HepG2 (cell line): ENCODE data around the gene ABCD1. TPM values are rescaled to one million over a fixed set of nuclear protein-coding genes. Genes with fewer than 3 reads are reported as not detected.

Source experiments
- ATAC-seq: fragments of 200-7000 bp; cut with Tn5 transposase; 3 replicates; pipeline ENCODE4 v1.9.1; 2020; ENCODE audit warnings: mild to moderate bottlenecking, moderate library complexity
- BruUV-seq: library from RNA; stranded (reverse); fragments of 400-500 nt; replicated peaks from 2 replicates; lab custom pipeline; 2021; lab: Mats Ljungman, UMichigan
- CTCF ChIA-PET: fragments of 300-600 bp; formaldehyde crosslinking; extraction: SDS; loops from one replicate; lab custom pipeline; 2021; ENCODE audit warnings: low total read pairs, inconsistent platforms, low intra/inter-chr PET ratio; lab: Yijun Ruan, JAX
- POLR2A ChIA-PET: fragments of 350-600 bp; sonication (Branson Sonifier 250); formaldehyde crosslinking; loops from one replicate; lab custom pipeline; 2020; ENCODE audit warnings: antibody characterized with exemption, inconsistent platforms; lab: Yijun Ruan, JAX
- DNase-seq: peaks from one replicate; pipeline ENCODE4 v3.0.0-alpha.2; 2015; ENCODE audit warnings: low spot score
- FAIRE-seq: peaks from 3 replicates; lab custom pipeline; 2011; peaks lifted over from hg19 to GRCh38; lab: Jason Lieb, UNC
- H2AFZ ChIP-seq: one replicate; pipeline ENCODE4 v1.6.1; 2011; ENCODE audit warnings: low read length, inconsistent platforms
- H3K27ac ChIP-seq: fragments of 300-600 bp; 3 replicates; pipeline ENCODE4 v1.8.0; 2011; ENCODE audit warnings: mixed run types, mild to moderate bottlenecking, mixed read lengths, low read length, inconsistent platforms; ENCODE audit not compliant: insufficient read depth; ENCODE audit errors: extremely low read length
- H3K27me3 ChIP-seq, 2 experiments: fragments of 200-600 bp in 1 of 2; 2 replicates in 1 of 2; 3 replicates in 1 of 2; pipeline versions ENCODE4 v1.6.0 to v1.8.0; 2011; ENCODE audit warnings: low read length in 2 of 2, mild to moderate bottlenecking in 2 of 2, moderate library complexity in 2 of 2, inconsistent platforms in 1 of 2; ENCODE audit not compliant: insufficient read depth in 2 of 2, control insufficient read depth in 1 of 2
- H3K36me3 ChIP-seq, 2 experiments: fragments of 200-600 bp in 1 of 2; replicated peaks in 1 of 2; 2 replicates in 1 of 2; 3 replicates in 1 of 2; pipeline versions ENCODE4 v1.5.1 to v1.8.0; 2011; ENCODE audit warnings: low read length in 2 of 2, inconsistent platforms in 1 of 2; ENCODE audit not compliant: insufficient read depth in 2 of 2, control insufficient read depth in 1 of 2
- H3K4me1 ChIP-seq: 2 replicates; pipeline ENCODE4 v1.5.1; 2012; ENCODE audit warnings: low read length, inconsistent platforms; ENCODE audit not compliant: insufficient read depth
- H3K4me2 ChIP-seq: 2 replicates; pipeline ENCODE4 v1.6.0; 2011; ENCODE audit warnings: low read depth, low read length, inconsistent platforms
- H3K4me3 ChIP-seq, 3 experiments: fragments of 200-600 bp in 1 of 3; sonication (generic), shearing (Covaris generic) in 1 of 3; replicated peaks in 1 of 3; 2 replicates each; pipeline ENCODE4 v1.5.1; 2011 to 2016; ENCODE audit warnings: low read length in 3 of 3, inconsistent platforms in 2 of 3, low read depth in 2 of 3, mild to moderate bottlenecking in 2 of 3, control low read depth in 1 of 3, mixed read lengths in 1 of 3; ENCODE audit not compliant: insufficient read depth in 1 of 3
- H3K79me2 ChIP-seq: one replicate; pipeline ENCODE4 v1.6.1; 2011; ENCODE audit warnings: low read length, inconsistent platforms; ENCODE audit not compliant: insufficient read depth
- H3K9ac ChIP-seq: 2 replicates; pipeline ENCODE4 v1.6.0; 2011; ENCODE audit warnings: mild to moderate bottlenecking, low read depth, low read length, inconsistent platforms; ENCODE audit not compliant: insufficient read depth
- H3K9me3 ChIP-seq: 2 replicates; pipeline ENCODE4 v1.5.1; 2012; ENCODE audit warnings: mild to moderate bottlenecking, low read length
- H4K20me1 ChIP-seq: 2 replicates; pipeline ENCODE4 v1.6.0; 2011; ENCODE audit warnings: inconsistent platforms, mild to moderate bottlenecking, low read length, moderate library complexity; ENCODE audit not compliant: insufficient read depth
- ETV5 ChIP-seq: IDR thresholded peaks from 2 replicates; pipeline ENCODE4 v1.6.1; 2018; ENCODE audit warnings: missing biosample characterization, missing genetic modification reagents, inconsistent platforms, borderline replicate concordance
- GATA4 ChIP-seq: sonication (generic); IDR thresholded peaks from 2 replicates; pipeline ENCODE4 v1.6.1; 2016; ENCODE audit warnings: antibody characterized with exemption, low read depth, borderline replicate concordance
- HNF4A ChIP-seq: sonication (generic); formaldehyde crosslinking; IDR thresholded peaks from 2 replicates; pipeline ENCODE4 v1.4.0; 2020; ENCODE audit warnings: missing genetic modification reagents
- HNF4G ChIP-seq, 2 experiments: sonication (generic) in 1 of 2; formaldehyde crosslinking in 1 of 2; IDR thresholded peaks; 2 replicates each; pipeline versions ENCODE4 v1.4.0 to v1.6.1; 2011 to 2020; ENCODE audit warnings: borderline replicate concordance in 2 of 2, low read depth in 2 of 2, mild to moderate bottlenecking in 2 of 2, low read length in 1 of 2, missing genetic modification reagents in 1 of 2, moderate library complexity in 1 of 2
- RXRA ChIP-seq: sonication (generic); formaldehyde crosslinking; IDR thresholded peaks from 2 replicates; pipeline ENCODE4 v1.5.1; 2020; ENCODE audit warnings: missing genetic modification reagents
- SNAPC2 ChIP-seq: sonication (generic); formaldehyde crosslinking; IDR thresholded peaks from 2 replicates; pipeline ENCODE4 v1.8.1; 2022; ENCODE audit warnings: mild to moderate bottlenecking, missing genetic modification reagents
- STAG1 ChIP-seq: sonication (generic); formaldehyde crosslinking; IDR thresholded peaks from 2 replicates; pipeline ENCODE4 v1.4.0; 2020; ENCODE audit warnings: missing genetic modification reagents
- XRCC5 ChIP-seq: fragments of 200-400 bp; formaldehyde crosslinking; optimal IDR thresholded peaks from 2 replicates; pipeline ENCODE3; 2017; ENCODE audit warnings: mild to moderate bottlenecking, low read length
- ZNF180 ChIP-seq: sonication (generic); formaldehyde crosslinking; IDR thresholded peaks from 2 replicates; pipeline ENCODE4 v1.4.0; 2020; ENCODE audit warnings: low read depth, missing genetic modification reagents, borderline replicate concordance
- ZNF660 ChIP-seq: sonication (generic); formaldehyde crosslinking; IDR thresholded peaks from 2 replicates; pipeline ENCODE4 v1.5.1; 2020; ENCODE audit warnings: mild to moderate bottlenecking, low read depth, missing genetic modification reagents, borderline replicate concordance
- WGBS: methylation state at CpG from one replicate; pipeline ENCODE4 v1.1.6; 2017; ENCODE audit warnings: low lambda C conversion rate; 5-methylcytosine and 5-hydroxymethylcytosine counted together
- in situ Hi-C: cut with HindIII; loops from 2 replicates; pipeline ENCODE4 v1.10.0; 2017; ENCODE audit warnings: low pct_unique_long_range_greater_than_20kb; ENCODE audit not compliant: extremely low pct_ligation_motif_present
- intact Hi-C: fragments of 100-400 bp; cut with micrococcal nuclease; formaldehyde crosslinking; loops from one replicate; pipeline ENCODE4 v1.10.0; 2022; ENCODE audit not compliant: unreplicated experiment
- polyA plus RNA-seq, 8 experiments: library from polyadenylated mRNA; depleted of rRNA in 3 of 8; stranded (reverse) in 7 of 8; unstranded in 1 of 8; fragments of >200 nt; fragmentation: Illumina TruSeq in 4 of 8; extraction: Trizol in 4 of 8; gene quantifications; 2 replicates each; pipeline versions ENCODE4 v1.2.1 to v1.2.3, GENCODE V29; 2011 to 2016; ENCODE audit warnings: low read depth in 4 of 8, missing spikeins in 1 of 8, mixed read lengths in 1 of 8; ENCODE audit not compliant: insufficient read depth in 1 of 8
- total RNA-seq, 5 experiments: library from RNA; depleted of rRNA; stranded (reverse); fragments of >200 nt; fragmentation: Illumina TruSeq; extraction: Trizol; gene quantifications; 2 replicates each; pipeline ENCODE4 v1.2.3, GENCODE V29; 2016; ENCODE audit warnings: low read depth in 1 of 5
- TF ChIP-seq, protein P1 (sequence below): sonication (generic); formaldehyde crosslinking; IDR thresholded peaks from 2 replicates; pipeline ENCODE4 v1.4.0; 2020; ENCODE audit warnings: missing genetic modification reagents
- TF ChIP-seq, protein P2 (sequence below): sonication (generic); formaldehyde crosslinking; IDR thresholded peaks from 2 replicates; pipeline ENCODE4 v1.5.0; 2020; ENCODE audit warnings: mild to moderate bottlenecking, missing genetic modification reagents, moderate library complexity
- TF ChIP-seq, protein P3 (sequence below): sonication (generic); formaldehyde crosslinking; IDR thresholded peaks from 2 replicates; pipeline ENCODE4 v1.5.0; 2020; ENCODE audit warnings: mild to moderate bottlenecking, missing genetic modification reagents, borderline replicate concordance

Gene ABCD1
- total and polyA plus RNA-seq, 2 of the 13 experiments (the other 11 are each of a cell fraction or from before 2014, with no cell fraction given): 11.4 to 15.9 TPM

DNA sequence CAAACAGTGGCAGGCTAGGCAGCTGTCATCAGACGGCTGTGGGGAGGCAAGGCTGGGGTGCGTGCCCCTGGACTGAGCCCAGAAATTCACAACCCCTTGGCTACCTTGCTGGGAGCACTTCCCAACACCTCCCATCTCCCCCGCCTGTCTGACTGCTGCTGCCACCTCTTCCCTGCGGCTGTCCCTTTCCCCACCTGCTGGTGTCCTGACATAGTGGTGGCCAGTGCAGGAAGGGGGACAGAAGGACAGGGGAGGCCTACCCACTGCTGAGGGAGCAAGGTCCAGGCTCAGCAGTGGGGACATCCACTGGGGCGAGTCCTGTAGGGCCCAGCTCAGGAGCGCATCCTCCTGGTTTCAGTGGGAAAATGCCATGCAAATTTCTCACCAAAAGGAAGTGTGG is 3.4 kb downstream of the ABCD1 start:
- no peak overlapping the region for H2AFZ ChIP-seq
- H3K27ac ChIP-seq: peak overlapping the region; percentile 92
- intact Hi-C loops: no loop called here
- BruUV-seq: no TSS peak
- ATAC-seq (peak; percentile 28), FAIRE-seq (peak; percentile 78), DNase-seq (peak; percentile 37)
- H3K4me1 ChIP-seq: peaks cover 45% of the 10 kb centered on the region
- peaks cover 22% of the 10 kb centered on the region for H4K20me1 ChIP-seq
- in situ Hi-C loops: no loop called here
- H3K4me3 ChIP-seq: peak overlapping the region in 2 of 3 experiments; percentile 3 to 79; a peak in 3 of 6 replicates
- peak overlapping the region; percentile 85 for H3K9ac ChIP-seq
- peaks cover 0 to 6% of the 10 kb centered on the region in 2 experiments; a peak in 1 of 5 replicates for H3K36me3 ChIP-seq
- ChIA-PET CTCF (no interaction called here), POLR2A (interaction anchor here (1.0 to 3.8 kb wide), 6 partner anchors 29 to 83 kb away, joined by 4 to 16 read pairs (median 5); partner anchors contain the start of genes DUSP9, PLXNB3, SLC6A8 and SRPK3)
- H3K27me3 ChIP-seq: no peaks in the 10 kb centered on the region
- no peaks in the 10 kb centered on the region for H3K9me3 ChIP-seq
- H3K4me2 ChIP-seq: peak overlapping the region; percentile 84
- 67% methylated on average over 1 of the region's 6 CpGs for WGBS
- peaks cover 29% of the 10 kb centered on the region for H3K79me2 ChIP-seq
- TF ChIP-seq GATA4 (no peak), ZNF180 (no peak), SNAPC2 (no peak), RXRA (CRISPR knock-in tag) (peak; percentile 42; the same call in 1 of the 2 replicates), HNF4A (CRISPR knock-in tag) (peak; percentile 77), ETV5 (CRISPR knock-in tag) (peak; percentile 35; the same call in 1 of the 2 replicates), XRCC5 (peak; percentile 64), ZNF660 (CRISPR knock-in tag) (no peak), STAG1 (CRISPR knock-in tag) (0 out of 2 replicates have a peak, but pooled peaks have one; percentile 11), HNF4G (IDR thresholded peaks at IDR 0.05; ENCODE audit: borderline replicate concordance, low read depth, low read length) (peak; percentile 15; the same call in 1 of the 2 replicates), HNF4G (CRISPR knock-in tag; IDR thresholded peaks at IDR 0.05; ENCODE audit: borderline replicate concordance, low read depth) (0 out of 2 replicates have a peak, but pooled peaks have one; percentile 35)
- TF ChIP-seq, protein P1, sequence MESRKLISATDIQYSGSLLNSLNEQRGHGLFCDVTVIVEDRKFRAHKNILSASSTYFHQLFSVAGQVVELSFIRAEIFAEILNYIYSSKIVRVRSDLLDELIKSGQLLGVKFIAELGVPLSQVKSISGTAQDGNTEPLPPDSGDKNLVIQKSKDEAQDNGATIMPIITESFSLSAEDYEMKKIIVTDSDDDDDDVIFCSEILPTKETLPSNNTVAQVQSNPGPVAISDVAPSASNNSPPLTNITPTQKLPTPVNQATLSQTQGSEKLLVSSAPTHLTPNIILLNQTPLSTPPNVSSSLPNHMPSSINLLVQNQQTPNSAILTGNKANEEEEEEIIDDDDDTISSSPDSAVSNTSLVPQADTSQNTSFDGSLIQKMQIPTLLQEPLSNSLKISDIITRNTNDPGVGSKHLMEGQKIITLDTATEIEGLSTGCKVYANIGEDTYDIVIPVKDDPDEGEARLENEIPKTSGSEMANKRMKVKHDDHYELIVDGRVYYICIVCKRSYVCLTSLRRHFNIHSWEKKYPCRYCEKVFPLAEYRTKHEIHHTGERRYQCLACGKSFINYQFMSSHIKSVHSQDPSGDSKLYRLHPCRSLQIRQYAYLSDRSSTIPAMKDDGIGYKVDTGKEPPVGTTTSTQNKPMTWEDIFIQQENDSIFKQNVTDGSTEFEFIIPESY (CRISPR knock-in tag): peak; percentile 7; the same call in 1 of the 2 replicates
- TF ChIP-seq, protein P2, sequence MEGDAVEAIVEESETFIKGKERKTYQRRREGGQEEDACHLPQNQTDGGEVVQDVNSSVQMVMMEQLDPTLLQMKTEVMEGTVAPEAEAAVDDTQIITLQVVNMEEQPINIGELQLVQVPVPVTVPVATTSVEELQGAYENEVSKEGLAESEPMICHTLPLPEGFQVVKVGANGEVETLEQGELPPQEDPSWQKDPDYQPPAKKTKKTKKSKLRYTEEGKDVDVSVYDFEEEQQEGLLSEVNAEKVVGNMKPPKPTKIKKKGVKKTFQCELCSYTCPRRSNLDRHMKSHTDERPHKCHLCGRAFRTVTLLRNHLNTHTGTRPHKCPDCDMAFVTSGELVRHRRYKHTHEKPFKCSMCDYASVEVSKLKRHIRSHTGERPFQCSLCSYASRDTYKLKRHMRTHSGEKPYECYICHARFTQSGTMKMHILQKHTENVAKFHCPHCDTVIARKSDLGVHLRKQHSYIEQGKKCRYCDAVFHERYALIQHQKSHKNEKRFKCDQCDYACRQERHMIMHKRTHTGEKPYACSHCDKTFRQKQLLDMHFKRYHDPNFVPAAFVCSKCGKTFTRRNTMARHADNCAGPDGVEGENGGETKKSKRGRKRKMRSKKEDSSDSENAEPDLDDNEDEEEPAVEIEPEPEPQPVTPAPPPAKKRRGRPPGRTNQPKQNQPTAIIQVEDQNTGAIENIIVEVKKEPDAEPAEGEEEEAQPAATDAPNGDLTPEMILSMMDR (CRISPR knock-in tag): peak; percentile 50
- TF ChIP-seq, protein P3, sequence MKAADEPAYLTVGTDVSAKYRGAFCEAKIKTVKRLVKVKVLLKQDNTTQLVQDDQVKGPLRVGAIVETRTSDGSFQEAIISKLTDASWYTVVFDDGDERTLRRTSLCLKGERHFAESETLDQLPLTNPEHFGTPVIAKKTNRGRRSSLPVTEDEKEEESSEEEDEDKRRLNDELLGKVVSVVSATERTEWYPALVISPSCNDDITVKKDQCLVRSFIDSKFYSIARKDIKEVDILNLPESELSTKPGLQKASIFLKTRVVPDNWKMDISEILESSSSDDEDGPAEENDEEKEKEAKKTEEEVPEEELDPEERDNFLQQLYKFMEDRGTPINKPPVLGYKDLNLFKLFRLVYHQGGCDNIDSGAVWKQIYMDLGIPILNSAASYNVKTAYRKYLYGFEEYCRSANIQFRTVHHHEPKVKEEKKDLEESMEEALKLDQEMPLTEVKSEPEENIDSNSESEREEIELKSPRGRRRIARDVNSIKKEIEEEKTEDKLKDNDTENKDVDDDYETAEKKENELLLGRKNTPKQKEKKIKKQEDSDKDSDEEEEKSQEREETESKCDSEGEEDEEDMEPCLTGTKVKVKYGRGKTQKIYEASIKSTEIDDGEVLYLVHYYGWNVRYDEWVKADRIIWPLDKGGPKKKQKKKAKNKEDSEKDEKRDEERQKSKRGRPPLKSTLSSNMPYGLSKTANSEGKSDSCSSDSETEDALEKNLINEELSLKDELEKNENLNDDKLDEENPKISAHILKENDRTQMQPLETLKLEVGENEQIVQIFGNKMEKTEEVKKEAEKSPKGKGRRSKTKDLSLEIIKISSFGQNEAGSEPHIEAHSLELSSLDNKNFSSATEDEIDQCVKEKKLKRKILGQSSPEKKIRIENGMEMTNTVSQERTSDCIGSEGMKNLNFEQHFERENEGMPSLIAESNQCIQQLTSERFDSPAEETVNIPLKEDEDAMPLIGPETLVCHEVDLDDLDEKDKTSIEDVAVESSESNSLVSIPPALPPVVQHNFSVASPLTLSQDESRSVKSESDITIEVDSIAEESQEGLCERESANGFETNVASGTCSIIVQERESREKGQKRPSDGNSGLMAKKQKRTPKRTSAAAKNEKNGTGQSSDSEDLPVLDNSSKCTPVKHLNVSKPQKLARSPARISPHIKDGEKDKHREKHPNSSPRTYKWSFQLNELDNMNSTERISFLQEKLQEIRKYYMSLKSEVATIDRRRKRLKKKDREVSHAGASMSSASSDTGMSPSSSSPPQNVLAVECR: peak; percentile 21; the same call in 1 of the 2 replicates
